ENCODE measurements around the gene PTAR1. TPM values are rescaled to one million over a fixed set of nuclear protein-coding genes. Genes with fewer than 3 reads are reported as not detected.
A peak's percentile ranks its signal among the peaks of the same experiment; 100 is the strongest.

The PTAR1 gene
- total RNA-seq, 1 donor from 2014 or later, result 55.1 TPM

DNA sequence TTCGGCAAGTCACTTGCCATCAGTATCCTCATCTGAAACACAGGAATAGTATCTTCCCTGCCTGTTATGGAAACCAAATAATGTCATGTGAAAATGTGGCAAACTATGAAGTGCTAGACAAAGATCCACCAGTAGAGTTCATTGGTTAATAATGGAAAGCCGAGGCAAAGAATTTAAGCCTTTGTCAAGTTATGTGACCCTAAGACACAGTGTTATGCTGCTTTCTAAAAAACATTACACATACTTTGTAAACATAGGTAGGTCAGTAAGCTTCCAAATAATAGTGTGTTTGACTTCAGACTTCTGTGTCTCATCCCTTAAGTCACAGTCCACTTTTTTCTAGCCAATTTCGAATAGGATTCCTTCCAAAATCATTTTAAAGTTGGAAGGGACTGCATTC is 6.0 kb downstream of the PTAR1 start:
- DNase-seq (ENCODE audit: low read depth), result no peak

GRCh38 chr9:69750085-69750484 is 9.7 kb downstream of the PTAR1 start:
- no peak for DNase-seq (ENCODE audit: low read depth)

GRCh38 chr9:69748304-69748703 is 11.5 kb downstream of the PTAR1 start:
- DNase-seq (ENCODE audit: low read depth), result no peak

GRCh38 chr9:69746859-69747560 is 12.8 kb downstream of the PTAR1 start:
- no peak for DNase-seq (ENCODE audit: low read depth)

GRCh38 chr9:69745716-69746437 is 13.9 kb downstream of the PTAR1 start:
- DNase-seq (ENCODE audit: low read depth), result peak; percentile 31

DNA sequence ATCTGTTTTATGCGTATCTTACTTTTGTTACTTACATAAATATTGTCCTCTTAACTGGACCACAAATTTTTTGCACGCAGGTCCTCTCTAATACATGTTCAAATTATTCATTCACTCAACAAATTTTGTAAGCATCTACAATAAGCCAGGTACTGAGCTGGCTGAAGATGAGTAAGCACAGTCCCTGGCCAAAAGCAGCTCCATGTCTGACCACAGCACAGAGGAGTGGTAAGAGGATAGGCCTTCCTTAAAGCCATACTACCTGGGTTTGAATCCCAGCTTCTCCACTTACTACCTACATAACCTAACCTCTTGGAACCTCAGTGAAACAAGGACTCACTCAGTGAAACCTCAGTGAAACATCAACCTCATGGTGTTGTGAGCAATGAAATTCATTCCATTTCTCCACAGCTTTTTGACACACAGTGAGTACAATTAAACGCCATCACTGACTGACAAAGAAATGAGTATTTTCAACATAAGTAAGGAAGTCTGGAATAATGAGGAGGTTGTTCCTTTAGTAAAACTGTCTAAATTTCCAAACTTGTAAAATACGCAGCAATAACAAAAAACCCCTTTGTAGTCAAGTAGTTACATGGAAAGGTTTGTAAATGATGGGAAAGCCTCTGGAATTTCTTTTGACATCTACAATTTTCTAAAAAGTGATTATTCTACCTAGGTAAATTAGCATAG is 15.0 kb downstream of the PTAR1 start:
- DNase-seq (ENCODE audit: low read depth), result peak; percentile 18

DNA sequence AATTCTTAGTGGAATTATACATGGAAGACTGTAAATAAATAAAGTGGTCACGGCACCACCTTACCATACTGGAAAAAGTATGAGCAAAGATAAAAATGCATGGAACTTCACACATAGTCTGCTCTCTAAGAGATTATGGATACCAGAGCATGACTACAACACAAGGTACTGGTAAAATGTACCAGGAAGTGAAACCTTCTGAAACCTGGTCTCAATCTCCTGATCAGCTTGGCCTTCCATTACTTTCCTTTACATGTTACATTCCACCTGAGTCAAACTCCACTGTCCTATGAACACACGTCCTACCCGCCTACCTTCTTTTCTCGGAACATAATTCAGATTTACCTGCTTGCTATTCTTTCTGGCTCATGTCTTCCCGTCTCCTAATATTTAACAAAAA is 15.9 kb downstream of the PTAR1 start:
- DNase-seq (ENCODE audit: low read depth), result no peak

GRCh38 chr9:69740872-69741505 is 18.8 kb downstream of the PTAR1 start:
- DNase-seq (ENCODE audit: low read depth), result no peak

- DNase-seq (ENCODE audit: low read depth), result no peak
Measured at GRCh38 chr9:69731348-69731747, 28.5 kb downstream of the PTAR1 start.

GRCh38 chr9:69719983-69720382 is 39.8 kb downstream of the PTAR1 start:
- DNase-seq (ENCODE audit: low read depth), result no peak

DNA sequence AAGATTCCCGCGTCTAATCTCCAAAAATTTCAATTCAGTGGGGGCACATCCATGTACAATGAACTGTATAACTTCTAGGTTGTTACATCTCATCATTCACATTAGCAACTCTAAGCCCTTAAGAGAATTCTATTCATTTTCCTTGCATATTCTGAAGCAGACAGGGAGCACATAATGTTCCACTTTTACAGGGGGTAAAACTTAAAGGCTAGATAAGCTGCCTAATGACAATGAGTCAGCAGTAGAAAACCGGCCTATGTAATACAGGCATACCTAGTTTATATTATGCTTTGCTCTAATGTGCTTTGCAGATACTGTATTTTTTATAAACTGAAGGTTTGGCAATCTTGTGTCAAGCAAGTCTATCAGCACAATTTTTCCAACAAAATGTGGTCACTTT is 40.4 kb downstream of the PTAR1 start:
- DNase-seq (ENCODE audit: low read depth), result no peak

- no peak for DNase-seq (ENCODE audit: low read depth)
Measured at GRCh38 chr9:69718218-69718617, 41.6 kb downstream of the PTAR1 start.

- no peak for DNase-seq (ENCODE audit: low read depth)
Measured at GRCh38 chr9:69715825-69716224, 44.0 kb downstream of the PTAR1 start.

GRCh38 chr9:69715096-69715495 is 44.7 kb downstream of the PTAR1 start:
- DNase-seq (ENCODE audit: low read depth), result no peak

GRCh38 chr9:69697475-69697874 is 62.3 kb downstream of the PTAR1 start:
- no peak for DNase-seq (ENCODE audit: low read depth)

DNA sequence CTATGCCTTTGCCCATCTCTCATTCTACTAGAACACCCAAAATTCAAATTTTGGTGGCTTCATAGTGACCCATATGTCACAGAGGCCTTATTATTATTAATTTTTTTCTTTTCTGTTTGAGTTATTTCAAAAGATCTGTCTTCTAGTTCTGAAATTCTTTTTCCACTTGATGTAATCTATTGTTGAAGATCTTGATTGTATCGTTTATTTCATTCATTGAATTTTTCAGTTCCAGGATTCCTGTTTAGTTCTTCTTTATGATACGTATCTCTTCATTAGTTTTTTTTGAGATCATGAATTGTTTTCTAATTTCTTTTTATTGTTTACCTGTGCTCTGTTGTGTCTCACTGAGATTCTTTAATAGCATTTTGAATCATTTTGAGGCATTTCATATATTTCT is 63.0 kb downstream of the PTAR1 start:
- DNase-seq (ENCODE audit: low read depth), result peak; percentile 12

DNA sequence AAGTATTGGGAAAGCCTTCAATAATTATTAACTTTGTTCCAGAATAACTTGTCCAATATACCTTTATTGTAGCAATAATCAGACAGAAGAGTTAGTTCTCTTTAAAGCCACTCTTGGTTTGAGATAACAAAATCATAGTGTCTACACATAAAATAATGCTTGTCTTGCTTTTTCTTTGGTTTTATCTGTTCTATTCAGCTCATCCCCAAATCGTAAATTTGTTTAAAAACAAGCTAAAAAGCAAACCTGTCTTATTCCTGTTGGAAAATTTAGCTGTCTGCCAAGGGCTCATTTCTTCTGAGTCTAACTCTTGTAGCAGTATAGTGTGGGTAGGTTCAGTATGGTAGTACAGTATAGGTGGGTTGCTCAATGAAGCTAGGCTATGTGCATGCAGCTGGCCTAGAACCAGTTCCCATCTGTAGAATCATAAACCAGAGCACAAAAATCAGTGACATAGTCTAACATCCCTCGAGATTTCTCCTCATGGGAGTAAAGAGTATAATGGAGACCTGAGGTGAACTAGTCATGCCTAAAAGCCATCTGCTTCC is 69.7 kb downstream of the PTAR1 start:
- DNase-seq (ENCODE audit: low read depth), result no peak

DNA sequence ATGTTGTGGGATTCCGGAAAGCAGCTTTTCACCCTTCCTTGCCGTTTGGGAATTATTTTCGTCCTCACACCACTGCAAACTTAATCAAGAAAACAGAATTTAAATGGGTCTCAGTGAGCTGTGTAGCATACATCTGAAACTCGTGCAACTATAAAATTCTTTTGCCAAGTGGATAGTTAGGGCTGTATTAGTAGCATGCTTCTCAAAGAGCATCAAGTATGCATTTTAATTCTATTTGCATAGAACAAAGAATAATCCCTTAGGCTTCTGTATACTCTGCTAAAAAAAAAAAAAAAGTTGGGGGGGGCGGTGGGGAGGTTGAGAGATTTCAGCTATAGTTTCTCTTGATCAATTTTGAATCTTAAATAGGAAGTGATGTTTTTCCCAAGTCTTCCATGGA is 75.9 kb downstream of the PTAR1 start:
- DNase-seq (ENCODE audit: low read depth), result no peak

GRCh38 chr9:69678843-69679538 is 80.8 kb downstream of the PTAR1 start:
- no peak for DNase-seq (ENCODE audit: low read depth)

GRCh38 chr9:69677931-69678330 is 81.9 kb downstream of the PTAR1 start:
- no peak for DNase-seq (ENCODE audit: low read depth)

DNA sequence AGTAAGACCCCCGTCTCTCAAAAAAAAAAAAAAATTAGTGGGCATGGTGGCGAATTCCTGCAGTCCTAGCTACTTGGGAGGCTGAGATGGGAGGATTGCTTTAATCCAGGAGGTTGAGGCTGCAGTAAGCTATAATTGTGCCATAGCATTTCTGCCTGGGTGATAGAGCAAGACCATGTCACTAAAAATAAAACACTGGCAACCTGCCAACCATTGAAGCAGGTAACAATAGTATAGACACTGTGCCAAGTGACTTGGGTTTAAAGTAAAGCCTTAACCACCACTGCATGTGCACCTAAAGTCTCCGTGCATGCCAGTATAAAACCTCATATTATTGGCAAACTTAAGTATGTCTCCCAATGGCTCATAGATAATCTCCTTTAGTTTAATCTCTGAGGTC is 84.2 kb downstream of the PTAR1 start:
- no peak for DNase-seq (ENCODE audit: low read depth)
